Hematopoietic multipotent progenitor cell treated with erythropoietin and hydrocortisone succinate and interleukin-3 and kit ligand, for 15 days (in vitro differentiated cells): ENCODE data around the gene LGALS3.

Experiments
- DNase-seq: peaks from one replicate; pipeline ENCODE4 v3.0.0-alpha.2; 2015; ENCODE audit warnings: low spot score

LGALS3 gene

GRCh38 chr14:55115460-55115859, 13.6 kb upstream of the LGALS3 start:
- DNase-seq, result no peak

DNA sequence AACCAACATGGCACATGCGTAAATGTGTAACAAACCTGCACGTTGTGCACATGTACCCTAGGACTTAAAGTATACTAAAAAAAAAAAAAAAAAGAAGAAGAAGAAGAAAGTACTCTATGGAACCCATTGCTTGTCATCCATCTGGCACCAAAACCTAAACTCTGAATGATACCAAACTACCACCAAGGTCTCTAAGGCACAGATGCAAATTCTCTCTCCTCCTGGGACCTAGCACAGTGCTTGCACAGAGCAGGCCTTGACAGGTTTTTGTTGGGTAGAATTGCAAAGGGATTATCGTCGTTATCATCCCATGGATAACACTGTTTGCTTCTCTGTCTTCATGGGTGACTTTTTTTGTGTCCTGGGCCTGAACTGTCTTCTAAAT, 13.2 kb upstream of the LGALS3 start:
- DNase-seq, result no peak

- DNase-seq, result peak; percentile 89
Measured at GRCh38 chr14:55116246-55117030, 12.6 kb upstream of the LGALS3 start.

DNA sequence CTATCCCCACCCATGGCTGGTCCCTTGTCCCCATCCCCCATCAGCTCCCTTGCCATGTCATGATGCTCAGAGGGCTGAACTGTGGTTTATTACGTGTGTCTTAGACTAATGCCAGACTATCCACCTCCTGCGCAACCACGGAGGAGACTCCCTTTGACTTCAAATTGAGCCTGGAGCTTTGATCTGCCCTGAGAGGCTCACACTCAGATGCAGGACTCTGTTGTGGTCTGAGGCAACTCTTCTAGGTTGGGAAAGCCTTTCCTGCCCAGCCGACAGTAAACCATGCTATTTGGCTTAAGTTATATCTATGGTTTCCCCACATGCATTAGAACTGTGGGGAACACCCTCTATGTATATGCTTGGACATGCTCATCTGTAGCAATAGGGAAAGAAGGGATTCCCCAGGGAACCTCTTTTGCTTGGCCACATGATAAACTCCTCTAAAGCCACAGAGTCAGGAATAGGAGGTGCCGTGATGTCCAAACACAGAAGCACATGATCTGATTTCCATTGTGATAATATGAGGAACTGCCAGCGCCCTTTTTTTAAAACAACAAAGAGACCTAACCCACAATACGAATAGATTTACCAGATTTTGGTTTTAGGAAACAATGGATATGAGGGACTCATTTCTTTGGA, 11.1 kb upstream of the LGALS3 start:
- peak; percentile 66 for DNase-seq

GRCh38 chr14:55118761-55119160, 10.3 kb upstream of the LGALS3 start:
- no peak for DNase-seq

DNA sequence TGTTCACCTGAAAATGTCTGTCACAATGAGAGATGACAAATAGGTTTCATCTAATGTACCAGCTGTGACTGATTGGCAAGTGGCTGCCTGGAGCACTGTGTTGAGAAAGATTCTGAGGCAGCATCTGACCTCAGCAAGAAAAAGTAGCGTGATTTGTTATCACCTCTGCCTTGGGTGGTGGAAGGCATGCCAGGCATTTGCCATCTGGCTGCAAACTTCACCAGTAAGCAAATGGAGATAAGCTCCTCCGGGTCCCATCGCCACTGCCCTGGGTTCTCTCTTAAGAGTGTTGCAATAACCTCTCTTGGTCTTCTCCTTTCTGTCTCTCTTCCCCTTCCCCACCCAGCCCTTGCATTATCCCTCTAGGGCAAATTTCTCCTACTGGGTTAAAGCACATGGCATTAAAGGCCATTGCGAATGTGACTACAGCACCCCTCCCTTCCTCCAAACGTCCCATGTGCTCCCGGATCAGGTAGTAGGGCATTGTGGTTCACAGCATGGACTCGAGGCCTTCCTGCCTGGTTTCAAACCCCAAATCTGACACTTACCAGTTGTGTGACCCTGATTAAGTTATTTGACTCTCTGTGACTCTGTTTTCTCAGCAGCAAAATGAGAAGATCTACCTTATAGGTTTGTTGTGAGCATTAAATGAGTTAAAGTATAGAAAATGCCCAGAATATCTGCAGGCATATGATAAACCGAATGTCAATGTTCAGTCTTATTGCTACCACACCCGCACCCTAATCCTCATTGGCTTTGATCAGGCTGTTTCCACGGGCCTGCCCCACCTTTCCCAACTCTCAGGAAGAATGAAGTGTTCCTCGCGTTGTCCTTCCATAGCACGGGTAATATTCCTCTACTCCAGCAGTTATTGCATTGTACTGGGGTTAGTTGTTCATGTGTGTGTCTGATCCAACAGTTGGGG, 8.2 kb upstream of the LGALS3 start:
- peak; percentile 92 for DNase-seq

DNA sequence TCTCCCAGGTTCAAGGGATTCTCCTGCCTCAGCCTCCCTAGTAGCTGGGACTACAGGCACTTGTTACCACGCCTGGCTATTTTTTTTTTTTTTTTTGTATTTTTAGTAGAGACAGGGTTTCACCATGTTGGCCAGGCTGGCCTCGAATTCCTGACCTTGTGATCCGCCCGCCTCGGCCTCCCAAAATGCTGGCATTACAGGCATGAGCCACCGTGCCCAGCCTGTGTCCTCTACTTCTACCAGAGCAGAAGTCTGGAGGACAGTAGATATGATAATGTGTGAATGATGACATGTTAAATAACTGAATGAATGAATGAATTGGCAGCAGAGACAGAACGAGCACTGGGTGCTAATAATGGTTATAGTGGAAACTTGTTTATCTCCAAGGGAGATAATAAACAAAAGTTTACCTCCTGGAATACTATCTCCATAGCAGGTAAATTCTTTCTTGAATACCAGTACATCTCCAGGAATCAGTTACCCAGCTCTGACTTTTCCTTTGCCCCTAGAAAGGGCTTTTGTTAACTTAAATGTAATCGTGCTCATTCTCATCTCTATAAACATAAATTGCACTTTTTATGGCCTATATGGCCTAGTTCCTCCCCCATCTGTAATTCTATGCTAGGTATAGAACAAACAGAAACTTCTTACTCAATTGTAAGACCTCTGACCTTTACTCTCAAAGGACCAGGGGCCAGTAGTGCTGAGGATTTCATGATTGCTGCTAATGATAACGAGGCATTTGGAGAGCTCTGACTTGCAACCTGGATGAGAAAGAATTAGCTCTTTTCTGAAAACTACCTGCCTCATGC, 7.2 kb upstream of the LGALS3 start:
- peak; percentile 79 for DNase-seq

GRCh38 chr14:55122440-55122986, 6.5 kb upstream of the LGALS3 start:
- DNase-seq, result peak; percentile 97

- DNase-seq, result peak; percentile 60
Measured at GRCh38 chr14:55123101-55123500, 6.0 kb upstream of the LGALS3 start.

- DNase-seq, result no peak
Measured at GRCh38 chr14:55123852-55124639, 5.0 kb upstream of the LGALS3 start.

- DNase-seq, result peak; percentile 72
Measured at GRCh38 chr14:55124774-55125386, 4.2 kb upstream of the LGALS3 start.

GRCh38 chr14:55125403-55125802, 3.6 kb upstream of the LGALS3 start:
- DNase-seq, result peak; percentile 72

DNA sequence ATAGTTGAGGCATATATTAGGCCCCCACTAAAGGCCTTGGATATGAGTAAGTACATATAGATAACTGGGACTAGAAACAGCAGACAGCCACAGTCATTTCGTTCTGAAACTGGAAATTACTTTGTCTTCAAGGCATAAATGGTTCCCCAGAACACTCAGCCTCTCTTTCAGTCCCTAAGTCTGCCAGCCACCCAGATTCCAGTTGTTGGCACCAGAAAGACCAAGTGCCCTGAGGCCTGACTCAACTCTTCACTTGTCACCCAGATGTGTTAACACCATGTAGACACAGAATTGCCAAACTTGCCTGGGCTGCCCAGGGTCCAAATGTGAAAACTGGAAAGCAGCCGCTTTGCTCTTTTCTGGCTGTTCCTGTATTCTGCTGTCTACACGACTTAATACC, 3.0 kb upstream of the LGALS3 start:
- no peak for DNase-seq

GRCh38 chr14:55126932-55127459, 2.1 kb upstream of the LGALS3 start:
- no peak for DNase-seq

DNA sequence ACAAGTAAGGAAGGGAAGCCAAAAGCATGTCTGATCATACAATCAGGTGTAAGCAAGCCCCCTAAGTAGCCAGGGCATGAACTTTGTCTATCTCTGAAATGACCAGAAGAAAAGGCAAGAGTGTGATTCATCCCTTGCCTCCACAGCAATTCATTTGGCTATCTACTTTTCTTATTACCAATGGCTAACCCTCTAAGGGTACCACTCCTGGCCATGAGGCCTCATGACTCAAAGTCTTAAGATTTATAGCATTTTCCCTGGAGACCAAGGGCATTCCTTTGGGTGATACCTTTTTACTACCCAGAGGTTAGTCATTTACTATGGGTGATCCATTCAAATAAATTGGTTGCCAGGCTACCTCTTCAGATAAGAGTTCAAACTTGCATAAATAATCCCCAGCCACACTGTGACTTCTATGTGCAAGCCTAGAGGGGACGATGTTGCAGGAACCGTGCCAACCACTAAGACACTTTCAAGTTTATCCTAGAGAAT, 1.5 kb upstream of the LGALS3 start:
- peak; percentile 42 for DNase-seq

DNA sequence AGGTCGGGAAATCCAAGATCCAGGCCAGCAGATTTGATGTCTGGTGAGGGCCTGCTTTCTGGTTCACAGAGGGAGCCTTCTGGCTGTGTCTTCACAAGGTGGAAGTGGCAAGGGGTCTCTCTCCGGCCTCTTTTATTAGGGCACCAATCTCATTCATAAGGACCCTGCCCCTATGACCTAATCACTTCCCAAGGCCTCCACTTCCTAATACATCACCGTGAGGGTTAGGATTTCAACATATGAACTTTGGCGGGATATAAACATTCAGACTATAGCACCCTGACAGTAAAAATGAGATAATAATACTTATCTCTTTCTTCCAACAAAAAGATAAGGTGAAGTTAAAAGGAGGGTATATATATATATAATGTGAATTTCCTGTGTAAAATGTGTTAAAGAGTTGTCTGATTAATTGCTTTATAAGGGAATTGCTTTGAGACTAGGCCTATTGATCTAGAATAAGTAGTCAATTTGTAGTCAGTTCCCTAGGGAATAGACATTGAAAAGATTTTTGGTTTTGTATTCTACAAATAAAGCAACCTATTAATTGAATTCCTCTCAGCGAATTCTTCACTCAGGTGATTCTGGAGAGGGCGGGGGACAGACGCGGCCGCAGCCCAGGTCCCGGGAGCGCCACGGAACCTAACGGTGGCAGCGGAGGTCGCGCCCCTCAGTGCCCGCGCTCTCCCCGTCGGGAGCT, 516 bp upstream of the LGALS3 start:
- DNase-seq, result no peak

DNA sequence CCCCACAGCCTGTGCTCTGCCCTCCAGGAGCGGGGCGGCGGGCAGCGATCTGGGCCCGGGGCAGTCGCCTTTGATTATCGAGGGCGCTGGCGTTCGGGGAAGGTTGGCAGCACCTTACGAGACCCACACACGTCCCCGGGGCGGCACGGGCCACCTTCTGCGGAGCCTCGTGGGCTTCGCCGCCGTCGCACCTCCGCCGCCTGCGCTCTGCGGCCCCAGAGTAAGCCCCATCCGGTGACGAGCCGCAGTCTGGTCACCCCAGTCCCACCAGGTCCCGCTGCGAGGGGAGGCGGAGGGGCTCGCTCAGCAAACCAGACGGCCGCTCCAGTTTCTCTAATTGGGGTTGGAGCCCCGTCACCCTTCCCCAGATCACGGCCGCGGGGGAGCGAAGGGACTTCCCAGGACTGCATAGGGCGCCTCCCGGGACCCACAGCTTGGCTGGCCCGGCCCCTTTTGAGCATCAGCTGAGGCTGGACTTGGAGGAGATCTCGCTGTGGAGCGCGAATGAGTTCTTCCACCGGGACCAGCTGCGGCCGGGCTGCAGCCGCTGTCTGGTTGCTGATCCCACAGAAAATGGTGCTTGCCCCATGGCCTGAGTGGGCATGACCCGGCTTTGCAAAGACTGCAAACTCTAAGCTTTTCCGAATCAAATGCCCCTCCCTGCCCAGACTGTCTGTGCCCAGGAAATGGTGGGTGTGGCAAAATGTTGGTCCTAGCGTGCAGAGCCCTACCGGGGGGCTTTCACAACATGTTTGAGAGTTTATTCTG, 560 bp downstream of the LGALS3 start:
- DNase-seq, result peak; percentile 47

- no peak for DNase-seq
Measured at GRCh38 chr14:55130196-55130550, 1.1 kb downstream of the LGALS3 start.
